Tibial nerve (tissue), 4 donors: Measurements from ENCODE around the gene IFNA5. TPM values are rescaled to one million over a fixed set of nuclear protein-coding genes. Genes with fewer than 3 reads are reported as not detected.

ENCODE experiments used
- DNase-seq, 2 donors: peaks; one replicate each; pipeline ENCODE4 v3.0.0-alpha.2; 2019; ENCODE audit warnings: low spot score in 2 of 2
- H3K27ac ChIP-seq, 4 donors: fragments of 200-600 bp; sonication (generic) in 3 of 4; one replicate each; pipeline ENCODE4 v1.5.1; 2017 to 2019; ENCODE audit warnings: mild to moderate bottlenecking in 1 of 4
- H3K27me3 ChIP-seq, 2 donors: fragments of 200-600 bp; sonication (generic) in 1 of 2; one replicate each; pipeline versions ENCODE4 v1.5.1 to v1.6.0; 2017 to 2019
- H3K36me3 ChIP-seq, 3 donors: fragments of 200-600 bp; sonication (generic); one replicate each; pipeline ENCODE4 v1.5.1; 2018 to 2019
- H3K4me1 ChIP-seq, 4 donors: fragments of 200-600 bp; sonication (generic) in 3 of 4; one replicate each; pipeline ENCODE4 v1.5.1; 2017 to 2019
- H3K4me3 ChIP-seq, 4 donors: fragments of 200-600 bp; sonication (generic) in 3 of 4; one replicate each; pipeline ENCODE4 v1.5.1; 2017 to 2019; ENCODE audit warnings: mild to moderate bottlenecking in 1 of 4, moderate library complexity in 1 of 4
- H3K9me3 ChIP-seq, 4 donors: fragments of 200-600 bp; sonication (generic) in 3 of 4; one replicate each; pipeline ENCODE4 v1.5.1; 2017 to 2019
- CTCF ChIP-seq, 5 experiments: fragments of 200-600 bp in 3 of 5; fragments of 450-650 bp in 2 of 5; sonication (generic) in 3 of 5; IDR thresholded peaks; one replicate each; pipeline ENCODE4 v1.5.1; 2016 to 2019; ENCODE audit warnings: antibody characterized with exemption in 5 of 5, mild to moderate bottlenecking in 3 of 5, moderate library complexity in 2 of 5
- EP300 ChIP-seq, 2 donors: sonication (generic); formaldehyde crosslinking; IDR thresholded peaks; one replicate each; pipeline ENCODE4 v1.6.1; 2017; ENCODE audit warnings: antibody characterized with exemption in 2 of 2, mild to moderate bottlenecking in 1 of 2
- POLR2A ChIP-seq, 2 donors: fragments of 450-650 bp; IDR thresholded peaks; one replicate each; pipeline ENCODE4 v1.6.1; 2017; ENCODE audit warnings: antibody characterized with exemption in 2 of 2, mild to moderate bottlenecking in 2 of 2, moderate library complexity in 2 of 2
- WGBS, 2 donors: methylation state at CpG; one replicate each; pipeline ENCODE4 v1.1.5; 2018; 5-methylcytosine and 5-hydroxymethylcytosine counted together
- total RNA-seq, 4 donors: library from RNA; depleted of rRNA; stranded (reverse); fragments of >200 nt; gene quantifications; one replicate each; pipeline ENCODE4 v1.1.0, GENCODE V29; 2016

The IFNA5 gene
- total RNA-seq, 4 donors from 2014 or later: 0.90 TPM; not detected in 3

- Histone ChIP-seq H3K9me3 (peaks cover 0 to 2% (median 0%) of the 10 kb centered on the region in 4 donors), H3K36me3 (no peaks in the 10 kb centered on the region), H3K27ac (no peak overlapping the region), H3K4me3 (no peak overlapping the region), H3K4me1 (no peaks in the 10 kb centered on the region), H3K27me3 (no peaks in the 10 kb centered on the region)
- 46 to 63% methylated on average over 2 of the region's 2 CpGs for WGBS, 2 donors
- TF ChIP-seq CTCF (IDR thresholded peaks at IDR 0.05) (no peak), POLR2A (IDR thresholded peaks at IDR 0.05) (no peak), EP300 (IDR thresholded peaks at IDR 0.05) (no peak)
- no peak for DNase-seq
These were observed 23.8 kb downstream of the IFNA5 start for GRCh38 chr9:21281275-21281674.

GRCh38 chr9:21268347-21268657, 36.8 kb downstream of the IFNA5 start:
- Histone ChIP-seq H3K9me3 (peaks cover 0 to 17% (median 0%) of the 10 kb centered on the region in 4 donors), H3K27ac (no peak overlapping the region), H3K27me3 (no peaks in the 10 kb centered on the region), H3K36me3 (no peaks in the 10 kb centered on the region), H3K4me3 (no peak overlapping the region), H3K4me1 (peaks cover 0 to 12% (median 0%) of the 10 kb centered on the region in 4 donors)
- DNase-seq: no peak
- 57 to 62% methylated on average over 2 of the region's 2 CpGs for WGBS, 2 donors
- no peak for TF ChIP-seq CTCF (IDR thresholded peaks at IDR 0.05)
- no peak for TF ChIP-seq POLR2A (IDR thresholded peaks at IDR 0.05)
- TF ChIP-seq EP300 (IDR thresholded peaks at IDR 0.05): no peak

DNA sequence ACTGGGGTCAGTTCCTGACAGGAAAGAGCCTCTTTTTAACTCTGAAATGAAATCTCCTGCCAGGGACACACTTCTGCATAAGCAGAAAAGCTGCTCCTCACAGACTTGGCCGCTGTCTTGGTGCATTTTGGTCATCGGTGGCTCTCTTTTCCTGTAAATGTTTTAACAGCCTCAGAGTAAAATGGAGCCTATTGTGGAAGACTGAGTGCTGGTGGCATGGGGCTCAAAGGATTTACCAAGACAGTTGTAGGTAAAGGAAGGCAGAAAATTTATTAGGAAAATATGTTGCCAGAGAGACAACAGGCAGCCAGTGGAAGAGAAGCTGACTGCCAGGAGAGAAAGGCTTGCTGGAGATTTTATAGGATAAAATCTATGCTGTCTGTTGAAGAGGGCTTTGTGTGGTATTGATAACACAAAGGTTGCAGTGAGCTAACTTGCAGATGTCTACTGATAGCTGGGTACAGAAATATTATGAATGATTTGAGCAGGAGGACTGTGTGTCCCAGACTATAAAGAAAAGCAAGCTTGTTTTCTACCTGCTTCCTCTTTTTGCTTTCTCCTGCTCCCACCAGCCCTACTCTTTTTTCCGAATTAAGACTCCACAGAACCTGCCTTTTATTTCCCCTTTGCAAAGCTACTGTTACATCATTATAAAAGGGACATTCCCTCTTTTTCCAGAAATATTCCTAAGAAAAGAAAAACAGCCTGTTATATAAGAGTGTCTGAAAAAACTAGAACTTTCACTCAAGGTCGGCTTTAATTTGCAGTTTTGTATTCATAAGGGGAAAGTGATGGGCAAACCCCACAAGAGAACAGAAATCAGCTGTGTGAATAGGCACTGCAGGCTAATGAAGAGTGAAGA, 37.4 kb downstream of the IFNA5 start:
- no peak overlapping the region for H3K4me3 ChIP-seq
- no peak for TF ChIP-seq CTCF (IDR thresholded peaks at IDR 0.05)
- no peak overlapping the region for H3K27ac ChIP-seq
- peaks cover 0 to 16% (median 0%) of the 10 kb centered on the region in 4 donors for H3K9me3 ChIP-seq
- no peaks in the 10 kb centered on the region for H3K36me3 ChIP-seq
- DNase-seq: no peak
- no peaks in the 10 kb centered on the region for H3K27me3 ChIP-seq
- peaks cover 0 to 12% (median 0%) of the 10 kb centered on the region in 4 donors for H3K4me1 ChIP-seq
- 36 to 45% methylated on average over 4 of the region's 4 CpGs for WGBS, 2 donors

- Histone ChIP-seq H3K27ac (no peak overlapping the region), H3K9me3 (peaks cover 0 to 10% (median 0%) of the 10 kb centered on the region in 4 donors), H3K4me1 (peaks cover 0 to 12% (median 0%) of the 10 kb centered on the region in 4 donors), H3K36me3 (no peaks in the 10 kb centered on the region), H3K4me3 (no peak overlapping the region), H3K27me3 (no peaks in the 10 kb centered on the region)
- TF ChIP-seq CTCF (IDR thresholded peaks at IDR 0.05) (no peak), POLR2A (IDR thresholded peaks at IDR 0.05) (no peak), EP300 (IDR thresholded peaks at IDR 0.05) (no peak)
- DNase-seq: no peak
- WGBS, 2 donors: 19 to 33% methylated on average over 3 of the region's 3 CpGs
These were observed 38.2 kb downstream of the IFNA5 start for GRCh38 chr9:21266733-21267484.
